SU-DHL-6 (cell line): ENCODE measurements around the gene HCN4.

Source experiments
- H2AFZ ChIP-seq: fragments of 200-600 bp; sonication (generic); 2 replicates; pipeline ENCODE4 v1.6.1; 2014; ENCODE audit warnings: low read depth, mild to moderate bottlenecking, moderate library complexity, mixed read lengths, antibody characterized with exemption, low read length; ENCODE audit not compliant: severe bottlenecking
- H3F3A ChIP-seq: fragments of 200-600 bp; shearing (Covaris generic); 2 replicates; pipeline ENCODE4 v1.6.0; 2016; ENCODE audit warnings: antibody characterized with exemption, mild to moderate bottlenecking; ENCODE audit not compliant: insufficient read depth
- H3K27ac ChIP-seq: fragments of 200-600 bp; sonication (generic); 2 replicates; pipeline ENCODE4 v1.5.1; 2016; ENCODE audit warnings: low read depth, mild to moderate bottlenecking, low read length, moderate library complexity, mixed read lengths
- H3K27me3 ChIP-seq: fragments of 200-600 bp; sonication (generic), shearing (Covaris generic); 2 replicates; pipeline ENCODE4 v1.6.0; 2014; ENCODE audit warnings: mild to moderate bottlenecking, low read length
- H3K36me3 ChIP-seq: fragments of 200-600 bp; sonication (generic); 2 replicates; pipeline ENCODE4 v1.6.1; 2014; ENCODE audit warnings: mild to moderate bottlenecking, low read length, mixed read lengths
- H3K4me2 ChIP-seq: fragments of 300-600, 200-600 bp; shearing (Covaris generic), sonication (generic); 2 replicates; pipeline ENCODE4 v1.6.0; 2014; ENCODE audit warnings: low read length, low read depth, mild to moderate bottlenecking; ENCODE audit not compliant: poor library complexity, severe bottlenecking
- H3K4me3 ChIP-seq: fragments of 200-600 bp; sonication (generic); 2 replicates; pipeline ENCODE4 v1.5.1; 2014; ENCODE audit warnings: antibody characterized with exemption, low read length, mild to moderate bottlenecking, mixed read lengths; ENCODE audit not compliant: insufficient read depth, poor library complexity, severe bottlenecking
- H3K79me2 ChIP-seq: fragments of 200-600 bp; sonication (generic); 2 replicates; pipeline ENCODE4 v1.6.1; 2014; ENCODE audit warnings: mild to moderate bottlenecking, low read length, moderate library complexity; ENCODE audit not compliant: insufficient read depth
- H3K9ac ChIP-seq: fragments of 200-600 bp; sonication (generic); 2 replicates; pipeline ENCODE4 v1.7.0; 2014; ENCODE audit warnings: mild to moderate bottlenecking, low read length
- H3K9me2 ChIP-seq: fragments of 200-600 bp; sonication (generic); replicated peaks from 2 replicates; pipeline ENCODE4 v1.6.1; 2014; ENCODE audit warnings: low read length; ENCODE audit not compliant: insufficient read depth
- H3K9me3 ChIP-seq: fragments of 200-600 bp; sonication (generic); 2 replicates; pipeline ENCODE4 v1.6.1; 2014; ENCODE audit warnings: low read length, mixed read lengths; ENCODE audit not compliant: insufficient read depth
- H4K20me1 ChIP-seq: fragments of 200-600 bp; sonication (generic); 2 replicates; pipeline ENCODE4 v1.6.1; 2014; ENCODE audit warnings: low read depth, mild to moderate bottlenecking, antibody characterized with exemption, low read length, moderate library complexity, mixed read lengths
- EZH2phosphoT487 ChIP-seq: fragments of 200-600 bp; sonication (generic), shearing (Covaris generic); conservative IDR thresholded peaks from 2 replicates; pipeline ENCODE4 v1.6.1; 2018; ENCODE audit warnings: mild to moderate bottlenecking, antibody characterized with exemption, low read length, moderate library complexity, mixed read lengths
- TF ChIP-seq, protein P1 (sequence below): fragments of 200-600 bp; sonication (generic); IDR thresholded peaks from one replicate; pipeline ENCODE4 v1.5.1; 2017; ENCODE audit warnings: antibody characterized with exemption, mild to moderate bottlenecking, low read length, moderate library complexity; ENCODE audit not compliant: insufficient read depth, poor library complexity, severe bottlenecking

Gene HCN4

DNA sequence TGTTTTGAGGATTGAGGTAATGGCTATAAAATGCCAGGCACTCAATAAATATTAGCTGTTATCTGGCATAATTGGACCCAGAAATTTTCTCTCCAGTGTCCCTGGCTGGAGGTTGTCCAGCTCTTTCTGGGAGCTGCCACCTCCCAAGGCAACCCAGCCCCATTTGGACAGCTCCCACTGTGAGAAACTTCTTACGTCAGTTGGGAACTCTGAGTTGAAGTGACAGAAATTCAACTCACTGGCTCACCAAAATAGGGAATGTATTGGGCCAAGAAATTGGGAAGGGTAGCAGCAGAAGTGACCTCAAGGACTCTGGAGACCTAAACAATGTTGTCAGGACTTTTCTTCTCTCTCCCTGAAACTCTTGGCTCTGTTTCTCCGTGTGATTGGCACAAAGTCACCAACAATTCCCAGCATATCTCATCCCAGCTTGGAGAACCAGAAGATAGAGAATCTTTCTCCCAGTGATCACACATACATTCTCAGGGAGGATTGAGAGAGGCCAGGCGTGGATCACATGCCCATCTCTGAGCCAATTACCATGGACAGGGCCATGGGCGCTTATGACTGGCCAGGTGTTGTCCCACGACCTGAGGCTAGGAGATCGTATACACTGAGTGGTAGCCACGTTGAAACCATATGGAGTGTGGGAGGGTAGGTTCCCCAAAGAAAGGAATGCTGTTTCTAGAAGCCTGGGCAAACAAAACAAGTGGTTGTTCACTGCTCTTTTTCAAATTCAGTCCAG lies 22.5 kb upstream of the HCN4 start:
- Histone ChIP-seq H3K27ac (no peak overlapping the region), H3K9me2 (no peaks in the 10 kb centered on the region), H3K36me3 (no peaks in the 10 kb centered on the region), H3F3A (no peaks in the 10 kb centered on the region), H3K79me2 (no peaks in the 10 kb centered on the region), H3K9me3 (no peaks in the 10 kb centered on the region), H3K4me2 (no peak overlapping the region), H3K4me3 (no peak overlapping the region), H3K27me3 (no peaks in the 10 kb centered on the region), H3K9ac (no peak overlapping the region), H2AFZ (no peak overlapping the region), H4K20me1 (no peaks in the 10 kb centered on the region)
- TF ChIP-seq, protein P1, sequence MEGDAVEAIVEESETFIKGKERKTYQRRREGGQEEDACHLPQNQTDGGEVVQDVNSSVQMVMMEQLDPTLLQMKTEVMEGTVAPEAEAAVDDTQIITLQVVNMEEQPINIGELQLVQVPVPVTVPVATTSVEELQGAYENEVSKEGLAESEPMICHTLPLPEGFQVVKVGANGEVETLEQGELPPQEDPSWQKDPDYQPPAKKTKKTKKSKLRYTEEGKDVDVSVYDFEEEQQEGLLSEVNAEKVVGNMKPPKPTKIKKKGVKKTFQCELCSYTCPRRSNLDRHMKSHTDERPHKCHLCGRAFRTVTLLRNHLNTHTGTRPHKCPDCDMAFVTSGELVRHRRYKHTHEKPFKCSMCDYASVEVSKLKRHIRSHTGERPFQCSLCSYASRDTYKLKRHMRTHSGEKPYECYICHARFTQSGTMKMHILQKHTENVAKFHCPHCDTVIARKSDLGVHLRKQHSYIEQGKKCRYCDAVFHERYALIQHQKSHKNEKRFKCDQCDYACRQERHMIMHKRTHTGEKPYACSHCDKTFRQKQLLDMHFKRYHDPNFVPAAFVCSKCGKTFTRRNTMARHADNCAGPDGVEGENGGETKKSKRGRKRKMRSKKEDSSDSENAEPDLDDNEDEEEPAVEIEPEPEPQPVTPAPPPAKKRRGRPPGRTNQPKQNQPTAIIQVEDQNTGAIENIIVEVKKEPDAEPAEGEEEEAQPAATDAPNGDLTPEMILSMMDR: no peak
- no peak for TF ChIP-seq EZH2phosphoT487

GRCh38 chr15:73389971-73390544 lies 21.3 kb upstream of the HCN4 start:
- Histone ChIP-seq H3K4me2 (no peak overlapping the region), H3K27me3 (no peaks in the 10 kb centered on the region), H3K9me3 (no peaks in the 10 kb centered on the region)

GRCh38 chr15:73389539-73389938 lies 20.8 kb upstream of the HCN4 start:
- H3K36me3 ChIP-seq: no peaks in the 10 kb centered on the region
- H2AFZ ChIP-seq: no peak overlapping the region
- H3K27me3 ChIP-seq: no peaks in the 10 kb centered on the region
- no peak overlapping the region for H3K27ac ChIP-seq
- no peaks in the 10 kb centered on the region for H3F3A ChIP-seq
- no peaks in the 10 kb centered on the region for H4K20me1 ChIP-seq
- no peak overlapping the region for H3K4me3 ChIP-seq
- no peaks in the 10 kb centered on the region for H3K9me3 ChIP-seq
- H3K4me2 ChIP-seq: no peak overlapping the region
- H3K9ac ChIP-seq: no peak overlapping the region
- H3K9me2 ChIP-seq: no peaks in the 10 kb centered on the region
- H3K79me2 ChIP-seq: no peaks in the 10 kb centered on the region
- no peak for TF ChIP-seq EZH2phosphoT487
- TF ChIP-seq, protein P1: no peak

More at GRCh38 chr15:73389971-73390544, 21.3 kb upstream of the HCN4 start:
- no peak overlapping the region for H3K27ac ChIP-seq
- H3K36me3 ChIP-seq: no peaks in the 10 kb centered on the region
- H3F3A ChIP-seq: no peaks in the 10 kb centered on the region
- H3K9me2 ChIP-seq: no peaks in the 10 kb centered on the region
- no peak overlapping the region for H3K4me3 ChIP-seq
- H2AFZ ChIP-seq: no peak overlapping the region
- H3K79me2 ChIP-seq: no peaks in the 10 kb centered on the region
- TF ChIP-seq, protein P1: no peak
- no peak for TF ChIP-seq EZH2phosphoT487
- H3K9ac ChIP-seq: no peak overlapping the region
- H4K20me1 ChIP-seq: no peaks in the 10 kb centered on the region
